NCI-H510A treated with DMSO at 0.1 percent for 48 hours (cell line): ENCODE data around the gene ZNF443.
"Not testable (repeated sequence)": the region's sequence is repeated elsewhere in the genome, so short reads cannot be mapped to it uniquely, and the experiment has no call there.

Source experiments
- DNase-seq: peaks from one replicate; lab custom pipeline; 2025; lab: John Stamatoyannopoulos, UW

The ZNF443 gene

GRCh38 chr19:12440541-12441316, at the start of gene ZNF443:
Gene ZNF443 (minus strand): TSS chr19:12441021. CDS start chr19:12440914, 107 bp downstream.
- DNase-seq = peak; percentile 95

GRCh38 chr19:12486265-12486783, 45.5 kb upstream of the ZNF443 start:
- not testable (repeated sequence) for DNase-seq

- no peak for DNase-seq
These were observed 44.8 kb upstream of the ZNF443 start for GRCh38 chr19:12485571-12485970.

GRCh38 chr19:12485052-12485416, 44.2 kb upstream of the ZNF443 start:
- peak; percentile 73 for DNase-seq

GRCh38 chr19:12484371-12485051, 43.7 kb upstream of the ZNF443 start, which contains the start of gene ZNF709:
Gene ZNF709 (minus strand): TSS chr19:12484816. CDS start chr19:12484657, 159 bp downstream.
- DNase-seq = peak; percentile 93

- peak; percentile 19 for DNase-seq
These were observed 43.2 kb upstream of the ZNF443 start for GRCh38 chr19:12484011-12484370.

GRCh38 chr19:12482509-12482886, 41.7 kb upstream of the ZNF443 start:
- DNase-seq = no peak

- no peak for DNase-seq
These were observed 41.1 kb upstream of the ZNF443 start for GRCh38 chr19:12481781-12482508.

GRCh38 chr19:12478234-12478941, 37.6 kb upstream of the ZNF443 start:
- no peak for DNase-seq

- DNase-seq = not testable (repeated sequence)
These were observed 26.8 kb upstream of the ZNF443 start for GRCh38 chr19:12467651-12468050.

GRCh38 chr19:12465211-12465610, 24.4 kb upstream of the ZNF443 start:
- no peak for DNase-seq

GRCh38 chr19:12464769-12465168, 23.9 kb upstream of the ZNF443 start:
- DNase-seq = no peak

GRCh38 chr19:12464139-12464538, 23.3 kb upstream of the ZNF443 start:
- not testable (repeated sequence) for DNase-seq

GRCh38 chr19:12453495-12453894, 12.7 kb upstream of the ZNF443 start:
- peak; percentile 8 for DNase-seq

- no peak for DNase-seq
These were observed 10.0 kb upstream of the ZNF443 start for GRCh38 chr19:12450844-12451243.

- DNase-seq = no peak
These were observed 8.0 kb upstream of the ZNF443 start for GRCh38 chr19:12448808-12449207.

GRCh38 chr19:12439686-12440540, 908 bp downstream of the ZNF443 start:
- DNase-seq = peak; percentile 30

GRCh38 chr19:12430726-12431299, 10.0 kb downstream of the ZNF443 start:
- DNase-seq = not testable (repeated sequence)

- no peak for DNase-seq
These were observed 14.9 kb downstream of the ZNF443 start for GRCh38 chr19:12425888-12426274.

GRCh38 chr19:12425236-12425887, 15.5 kb downstream of the ZNF443 start:
- no peak for DNase-seq
